GM06990 (cell line): ENCODE results near the gene ATP2C2.
"Not testable (repeated sequence)": the region's sequence is repeated elsewhere in the genome, so short reads cannot be mapped to it uniquely, and the experiment has no call there.

Source experiments
- DNase-seq: peaks from one replicate; pipeline ENCODE4 v3.0.0-alpha.2; 2011; ENCODE audit not compliant: insufficient read length; ENCODE audit errors: extremely low read depth
- H3K27me3 ChIP-seq: replicated peaks from 2 replicates; pipeline ENCODE4 v1.6.0; 2011; ENCODE audit warnings: low read length; ENCODE audit not compliant: control insufficient read depth, insufficient read depth
- H3K36me3 ChIP-seq: 2 replicates; pipeline ENCODE4 v1.5.1; 2011; ENCODE audit warnings: low read length; ENCODE audit not compliant: control insufficient read depth, insufficient read depth
- H3K4me3 ChIP-seq: replicated peaks from 2 replicates; pipeline ENCODE4 v1.5.1; 2011; ENCODE audit warnings: low read depth, mild to moderate bottlenecking, control low read depth, low read length
- TF ChIP-seq, protein P1 (sequence below): IDR thresholded peaks from 2 replicates; pipeline ENCODE4 v1.5.1; 2011; ENCODE audit warnings: low read length, control low read depth, mild to moderate bottlenecking, inconsistent platforms; ENCODE audit not compliant: insufficient read depth, poor library complexity, severe bottlenecking

Gene ATP2C2

DNA sequence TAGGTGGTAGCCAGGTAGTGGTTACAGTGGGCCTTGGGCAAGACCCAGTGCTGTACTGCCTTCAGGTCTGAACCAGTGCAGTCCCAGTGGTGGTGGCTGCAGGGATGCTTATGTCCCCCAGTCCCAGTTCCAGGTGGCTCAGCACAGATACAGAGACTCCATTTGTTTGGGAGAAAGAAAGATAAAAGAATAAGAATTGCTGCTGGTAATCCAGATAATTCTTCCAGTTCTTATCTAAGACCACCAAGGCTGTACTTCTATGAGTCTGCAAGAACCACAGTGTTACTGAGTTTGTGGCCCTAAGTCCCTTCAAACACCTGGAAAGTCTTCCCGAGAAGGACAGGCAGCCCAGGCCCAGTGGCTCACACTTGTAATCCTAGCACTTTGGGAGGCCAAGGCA, 33.9 kb upstream of the ATP2C2 start:
- Histone ChIP-seq H3K4me3 (no peak overlapping the region), H3K27me3 (no peaks in the 10 kb centered on the region; the same call in 1 of the 2 replicates), H3K36me3 (no peaks in the 10 kb centered on the region)
- TF ChIP-seq, protein P1, sequence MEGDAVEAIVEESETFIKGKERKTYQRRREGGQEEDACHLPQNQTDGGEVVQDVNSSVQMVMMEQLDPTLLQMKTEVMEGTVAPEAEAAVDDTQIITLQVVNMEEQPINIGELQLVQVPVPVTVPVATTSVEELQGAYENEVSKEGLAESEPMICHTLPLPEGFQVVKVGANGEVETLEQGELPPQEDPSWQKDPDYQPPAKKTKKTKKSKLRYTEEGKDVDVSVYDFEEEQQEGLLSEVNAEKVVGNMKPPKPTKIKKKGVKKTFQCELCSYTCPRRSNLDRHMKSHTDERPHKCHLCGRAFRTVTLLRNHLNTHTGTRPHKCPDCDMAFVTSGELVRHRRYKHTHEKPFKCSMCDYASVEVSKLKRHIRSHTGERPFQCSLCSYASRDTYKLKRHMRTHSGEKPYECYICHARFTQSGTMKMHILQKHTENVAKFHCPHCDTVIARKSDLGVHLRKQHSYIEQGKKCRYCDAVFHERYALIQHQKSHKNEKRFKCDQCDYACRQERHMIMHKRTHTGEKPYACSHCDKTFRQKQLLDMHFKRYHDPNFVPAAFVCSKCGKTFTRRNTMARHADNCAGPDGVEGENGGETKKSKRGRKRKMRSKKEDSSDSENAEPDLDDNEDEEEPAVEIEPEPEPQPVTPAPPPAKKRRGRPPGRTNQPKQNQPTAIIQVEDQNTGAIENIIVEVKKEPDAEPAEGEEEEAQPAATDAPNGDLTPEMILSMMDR = no peak
- DNase-seq = no peak

DNA sequence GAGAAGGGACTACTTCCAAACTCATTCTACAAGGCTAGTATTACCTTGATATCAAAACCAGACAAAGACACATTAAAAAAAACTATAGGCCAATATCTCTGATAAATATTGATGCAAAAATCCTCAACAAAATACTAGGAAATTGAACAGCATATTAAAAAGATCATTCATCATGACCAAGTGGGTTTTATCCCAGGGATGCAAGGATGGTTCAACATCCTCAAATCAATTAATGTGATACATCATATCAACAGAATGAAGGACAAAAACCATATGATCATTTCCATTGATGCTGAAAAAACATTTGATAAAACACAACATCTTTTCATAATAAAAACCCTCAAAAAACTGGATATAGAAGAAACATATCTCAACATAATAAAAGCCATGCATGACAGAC, 31.1 kb upstream of the ATP2C2 start:
- H3K36me3 ChIP-seq, DNase-seq, H3K27me3 ChIP-seq, H3K4me3 ChIP-seq: not testable (repeated sequence)

DNA sequence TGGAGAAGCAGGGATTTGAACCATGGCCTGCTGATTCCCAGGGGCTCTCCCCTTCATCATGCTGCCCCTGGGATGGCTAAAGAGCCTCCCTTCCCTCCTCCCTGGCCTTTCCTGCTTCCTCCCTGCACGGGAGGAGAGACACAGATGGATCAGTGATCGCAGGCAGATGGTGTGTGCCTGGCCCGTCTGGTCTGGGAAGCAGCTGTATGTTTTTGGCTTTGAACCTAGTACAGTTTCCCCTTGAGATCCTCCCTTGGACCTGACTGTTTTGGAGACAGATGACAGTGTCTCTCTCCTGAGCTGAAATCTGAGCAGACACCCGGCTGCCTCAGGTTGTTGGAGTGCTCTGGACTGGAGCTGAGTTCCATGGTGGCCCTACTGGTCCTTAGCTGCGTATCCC, 29.0 kb upstream of the ATP2C2 start:
- TF ChIP-seq, protein P1 = no peak
- no peaks in the 10 kb centered on the region; the same call in 1 of the 2 replicates for H3K27me3 ChIP-seq
- no peak for DNase-seq
- no peak overlapping the region for H3K4me3 ChIP-seq
- H3K36me3 ChIP-seq = no peaks in the 10 kb centered on the region

DNA sequence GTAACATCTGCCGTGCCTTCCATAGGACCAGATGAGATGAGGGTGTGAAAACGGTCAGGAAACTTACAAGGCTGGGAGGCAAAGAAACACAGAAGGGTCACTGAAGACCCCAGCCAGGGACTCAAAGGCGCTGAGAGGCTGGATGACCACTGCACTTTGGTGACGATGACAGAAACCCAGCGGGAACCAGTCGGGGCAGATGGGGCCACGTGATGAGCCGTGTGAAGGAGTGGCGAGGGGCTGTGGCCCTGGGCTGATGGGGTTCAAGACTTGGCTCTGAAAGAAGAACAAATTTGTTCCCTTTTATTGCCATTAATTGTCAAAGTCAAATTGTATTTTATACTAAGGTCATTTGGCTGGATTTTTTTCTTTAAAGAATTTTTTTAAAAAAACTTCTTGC, 28.6 kb upstream of the ATP2C2 start:
- H3K27me3 ChIP-seq = no peaks in the 10 kb centered on the region; the same call in 1 of the 2 replicates
- no peaks in the 10 kb centered on the region for H3K36me3 ChIP-seq
- no peak for DNase-seq
- TF ChIP-seq, protein P1 = no peak
- no peak overlapping the region for H3K4me3 ChIP-seq

DNA sequence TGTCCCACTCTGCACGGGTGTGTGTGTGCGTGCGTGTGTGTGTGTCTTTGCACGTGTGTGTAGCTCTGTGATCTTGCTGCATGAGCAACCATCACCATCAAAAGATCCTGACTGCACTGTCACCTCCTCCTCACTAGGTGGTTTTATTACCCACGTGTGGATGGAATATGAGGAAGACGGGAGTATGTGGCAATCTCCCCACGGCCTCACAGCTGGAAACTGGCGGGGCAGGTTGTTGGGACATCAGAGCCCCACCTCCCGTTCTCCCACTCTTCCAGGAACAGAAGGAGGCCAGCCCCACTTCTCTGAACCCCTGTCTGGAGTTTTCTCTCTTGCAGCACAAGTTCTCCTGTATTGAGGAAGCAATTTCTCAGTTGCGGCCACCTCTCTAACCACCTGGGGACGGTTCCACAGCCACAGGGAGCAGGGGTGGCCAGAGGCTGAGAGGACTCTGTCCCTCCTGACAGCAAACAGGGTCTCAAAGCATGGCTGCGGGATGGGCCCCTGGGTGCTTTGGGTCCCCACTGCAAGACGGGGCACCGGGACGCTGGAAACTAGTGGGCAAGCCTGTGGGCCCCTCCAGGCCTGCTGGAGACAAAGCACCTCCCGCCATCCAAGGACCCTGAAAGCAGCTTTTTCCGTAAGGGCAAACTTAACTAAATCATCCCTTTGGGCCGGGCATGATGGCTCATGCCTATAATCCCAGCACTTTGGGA, 27.9 kb upstream of the ATP2C2 start:
- DNase-seq = no peak
- Histone ChIP-seq H3K36me3 (no peaks in the 10 kb centered on the region), H3K4me3 (no peak overlapping the region), H3K27me3 (no peaks in the 10 kb centered on the region; the same call in 1 of the 2 replicates)
- TF ChIP-seq, protein P1 = no peak

DNA sequence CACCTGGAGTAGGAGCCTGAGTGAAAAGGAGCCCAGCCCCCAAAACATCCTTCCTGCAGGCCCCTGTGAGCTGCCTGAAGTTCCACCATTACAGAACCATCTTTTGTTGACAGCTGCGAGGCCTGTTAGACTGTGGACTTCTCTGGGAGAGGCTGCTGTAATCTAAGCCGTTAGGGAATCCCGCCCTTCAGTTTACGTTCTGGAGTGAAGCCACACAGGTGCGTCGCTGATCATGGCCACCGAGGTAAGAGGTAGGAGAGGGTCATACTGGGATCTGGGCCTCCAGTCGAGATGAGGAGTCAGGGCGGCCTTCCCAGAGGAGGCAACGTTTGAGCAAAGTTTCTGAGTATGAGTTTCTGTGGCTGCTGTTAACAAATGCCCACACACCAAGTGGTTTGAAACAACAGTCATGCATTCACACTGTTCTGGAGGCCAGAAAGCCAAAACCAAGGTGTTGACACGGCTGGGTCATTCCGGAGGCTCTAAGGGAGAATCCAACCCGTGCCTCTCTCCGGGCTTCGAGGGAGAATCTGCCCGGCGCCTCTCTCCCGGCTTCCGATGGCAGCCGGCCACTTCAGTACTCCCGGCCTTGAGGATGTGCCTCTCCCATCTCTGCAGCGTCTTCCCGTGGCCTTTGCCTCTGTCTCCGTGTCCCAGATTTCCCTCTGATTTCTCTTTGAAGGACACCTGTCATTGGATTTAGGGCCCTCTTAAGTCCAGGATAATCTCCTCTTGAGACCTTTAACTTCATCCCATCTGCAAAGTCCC, 26.6 kb upstream of the ATP2C2 start:
- DNase-seq = no peak

DNA sequence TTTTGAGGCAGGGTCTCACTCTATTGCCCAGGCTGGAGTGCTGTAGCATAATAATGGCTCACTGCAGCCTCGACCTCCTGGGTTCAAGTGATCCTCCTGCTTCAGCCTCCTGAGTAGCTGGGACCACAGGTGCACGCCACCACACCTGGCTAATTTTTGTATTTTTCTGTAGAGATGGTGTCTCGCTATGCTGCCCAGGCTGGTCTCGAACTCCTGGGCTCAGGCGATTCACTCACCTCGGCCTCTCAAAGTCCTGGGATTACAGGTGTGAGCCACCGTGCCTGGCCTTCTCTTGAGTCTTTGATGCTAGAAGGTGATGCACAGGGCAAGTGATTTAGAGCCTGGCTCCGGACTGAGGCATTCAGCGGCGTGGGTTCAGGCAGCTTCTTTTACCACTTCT, 24.5 kb upstream of the ATP2C2 start:
- not testable (repeated sequence) for DNase-seq, H3K27me3 ChIP-seq, H3K4me3 ChIP-seq, H3K36me3 ChIP-seq

More for the DNA sequence above, 26.6 kb upstream of the ATP2C2 start:
- TF ChIP-seq, protein P1 = no peak
- no peaks in the 10 kb centered on the region; the same call in 1 of the 2 replicates for H3K27me3 ChIP-seq
- no peaks in the 10 kb centered on the region for H3K36me3 ChIP-seq
- no peak overlapping the region for H3K4me3 ChIP-seq
